CMK (cell line): ENCODE measurements around the gene VAT1L.

Experiments used
- DNase-seq: peaks from one replicate; pipeline ENCODE4 v3.0.0-alpha.2; 2010; ENCODE audit warnings: low read depth

VAT1L gene

GRCh38 chr16:77869997-77870813 is 81.8 kb downstream of the VAT1L start:
- DNase-seq: no peak

GRCh38 chr16:77871932-77872331 is 83.6 kb downstream of the VAT1L start:
- DNase-seq: no peak

- no peak for DNase-seq
These were observed 84.7 kb downstream of the VAT1L start for GRCh38 chr16:77873066-77873465.

GRCh38 chr16:77874347-77874746 is 86.0 kb downstream of the VAT1L start:
- DNase-seq: no peak

GRCh38 chr16:77876776-77877175 is 88.4 kb downstream of the VAT1L start:
- DNase-seq: no peak

GRCh38 chr16:77877712-77878347 is 89.5 kb downstream of the VAT1L start:
- no peak for DNase-seq

GRCh38 chr16:77881355-77882030 is 93.1 kb downstream of the VAT1L start:
- DNase-seq: no peak

- DNase-seq: no peak
These were observed 94.0 kb downstream of the VAT1L start for GRCh38 chr16:77882358-77882757.

- DNase-seq: no peak
These were observed 97.4 kb downstream of the VAT1L start for GRCh38 chr16:77885571-77886295.

- DNase-seq: no peak
These were observed 100.5 kb downstream of the VAT1L start for GRCh38 chr16:77888871-77889270.

GRCh38 chr16:77890075-77890474 is 101.7 kb downstream of the VAT1L start:
- DNase-seq: no peak

GRCh38 chr16:77894162-77894561 is 105.8 kb downstream of the VAT1L start:
- no peak for DNase-seq

GRCh38 chr16:77895962-77896361 is 107.6 kb downstream of the VAT1L start:
- no peak for DNase-seq

GRCh38 chr16:77896415-77897128 is 108.2 kb downstream of the VAT1L start:
- no peak for DNase-seq

- no peak for DNase-seq
These were observed 108.7 kb downstream of the VAT1L start for GRCh38 chr16:77897129-77897437.

GRCh38 chr16:77897831-77898605 is 109.7 kb downstream of the VAT1L start:
- DNase-seq: no peak

- no peak for DNase-seq
These were observed 110.4 kb downstream of the VAT1L start for GRCh38 chr16:77898671-77899211.

GRCh38 chr16:77899416-77899815 is 111.1 kb downstream of the VAT1L start:
- DNase-seq: no peak

- no peak for DNase-seq
These were observed 117.1 kb downstream of the VAT1L start for GRCh38 chr16:77905374-77905920.

- no peak for DNase-seq
These were observed 121.7 kb downstream of the VAT1L start for GRCh38 chr16:77910021-77910420.

GRCh38 chr16:77912617-77913016 is 124.3 kb downstream of the VAT1L start:
- DNase-seq: no peak
